Endothelial cell of umbilical vein (primary cell): Measurements from ENCODE around the gene MAPK6. TPM values are rescaled to one million over a fixed set of nuclear protein-coding genes. Genes with fewer than 3 reads are reported as not detected.

Source experiments
- BruUV-seq: library from RNA; stranded (reverse); fragments of 400-500 nt; replicated peaks from 2 replicates; lab custom pipeline; 2021; lab: Mats Ljungman, UMichigan
- CTCF ChIA-PET: fragments of 300-600, 350-600 bp; sonication (Branson Sonifier 250); formaldehyde crosslinking; loops from one replicate; lab custom pipeline; 2021; ENCODE audit warnings: antibody characterized with exemption, inconsistent platforms; lab: Charles Lee
- POLR2A ChIA-PET: fragments of 300-600, 350-600 bp; sonication (Branson Sonifier 250); formaldehyde crosslinking; loops from one replicate; lab custom pipeline; 2021; ENCODE audit warnings: antibody characterized with exemption, inconsistent platforms; lab: Charles Lee
- DNase-seq: peaks from one replicate; pipeline ENCODE4 v3.0.0-alpha.2; 2011; ENCODE audit warnings: low read depth, low spot score
- FAIRE-seq: peaks from 2 replicates; lab custom pipeline; 2011; peaks lifted over from hg19 to GRCh38; lab: Jason Lieb, UNC
- H2AFZ ChIP-seq: 2 replicates; pipeline ENCODE4 v1.6.0; 2012; ENCODE audit warnings: low read depth, low read length, control low read depth, inconsistent platforms
- H3K27ac ChIP-seq: 2 replicates; pipeline ENCODE4 v1.5.1; 2011; ENCODE audit warnings: low read depth, mild to moderate bottlenecking, control low read depth, low read length, moderate library complexity; ENCODE audit not compliant: insufficient read depth
- H3K27me3 ChIP-seq, 2 experiments: 2 replicates each; pipeline versions ENCODE4 v1.6.0 to v1.6.1; 2011; ENCODE audit warnings: low read length in 2 of 2, mixed read lengths in 1 of 2; ENCODE audit not compliant: control insufficient read depth in 2 of 2, insufficient read depth in 2 of 2
- H3K36me3 ChIP-seq, 2 experiments: 2 replicates in 1 of 2; 3 replicates in 1 of 2; pipeline ENCODE4 v1.5.1; 2011; ENCODE audit warnings: low read length in 2 of 2, mild to moderate bottlenecking in 1 of 2, moderate library complexity in 1 of 2; ENCODE audit not compliant: control insufficient read depth in 2 of 2, insufficient read depth in 2 of 2; ENCODE audit errors: extremely low read depth in 1 of 2
- H3K4me1 ChIP-seq: 3 replicates; pipeline ENCODE4 v1.5.1; 2011; ENCODE audit warnings: mild to moderate bottlenecking, low read length; ENCODE audit not compliant: control insufficient read depth, insufficient read depth; ENCODE audit errors: extremely low read depth
- H3K4me2 ChIP-seq: 2 replicates; pipeline ENCODE4 v1.6.1; 2011; ENCODE audit warnings: low read length, control low read depth, mixed read lengths; ENCODE audit not compliant: insufficient read depth
- H3K4me3 ChIP-seq, 3 experiments: fragments of 200-600 bp in 1 of 3; sonication (generic), shearing (Covaris generic) in 1 of 3; replicated peaks in 1 of 3; 2 replicates each; pipeline ENCODE4 v1.5.1; 2011 to 2016; ENCODE audit warnings: control low read depth in 3 of 3, low read length in 3 of 3, mild to moderate bottlenecking in 2 of 3, inconsistent platforms in 1 of 3, low read depth in 1 of 3, moderate library complexity in 1 of 3; ENCODE audit not compliant: insufficient read depth in 1 of 3
- H3K79me2 ChIP-seq: 2 replicates; pipeline ENCODE4 v1.6.0; 2012; ENCODE audit warnings: low read length, inconsistent platforms; ENCODE audit not compliant: control insufficient read depth, insufficient read depth
- H3K9ac ChIP-seq: replicated peaks from 2 replicates; pipeline ENCODE3; 2011; ENCODE audit warnings: low read length, control low read depth; ENCODE audit not compliant: insufficient read depth; ENCODE audit errors: extremely low read depth
- H3K9me1 ChIP-seq: replicated peaks from 3 replicates; pipeline ENCODE4 v1.6.0; 2011; ENCODE audit warnings: mild to moderate bottlenecking, low read length; ENCODE audit not compliant: control insufficient read depth, insufficient read depth; ENCODE audit errors: extremely low read depth
- H3K9me3 ChIP-seq: replicated peaks from 2 replicates; pipeline ENCODE4 v1.5.1; 2012; ENCODE audit warnings: low read length, inconsistent platforms; ENCODE audit not compliant: control insufficient read depth, insufficient read depth
- H4K20me1 ChIP-seq: replicated peaks from 2 replicates; pipeline ENCODE3; 2011; ENCODE audit warnings: mild to moderate bottlenecking, low read length; ENCODE audit not compliant: control insufficient read depth, insufficient read depth; ENCODE audit errors: extremely low read depth
- CTCF ChIP-seq, 2 donors: IDR thresholded peaks; 1 replicate in 1 of 2; 2 replicates in 1 of 2; pipeline ENCODE4 v1.5.1; 2011; ENCODE audit warnings: low read length in 2 of 2, mild to moderate bottlenecking in 2 of 2, moderate library complexity in 2 of 2, control low read depth in 1 of 2, inconsistent platforms in 1 of 2, low read depth in 1 of 2; ENCODE audit not compliant: insufficient read depth in 1 of 2; ENCODE audit errors: extremely low read depth in 1 of 2
- EZH2 ChIP-seq: IDR thresholded peaks from 2 replicates; pipeline ENCODE4 v1.6.1; 2012; ENCODE audit warnings: borderline replicate concordance, low read depth, mild to moderate bottlenecking, moderate library complexity, low read length, inconsistent platforms; ENCODE audit not compliant: severe bottlenecking
- FOS ChIP-seq: IDR thresholded peaks from 2 replicates; pipeline ENCODE4 v1.6.1; 2011; ENCODE audit warnings: mild to moderate bottlenecking, low read length, moderate library complexity, borderline replicate concordance; ENCODE audit not compliant: insufficient read depth
- GATA2 ChIP-seq: IDR thresholded peaks from 2 replicates; pipeline ENCODE4 v1.7.0; 2011; ENCODE audit warnings: low read depth, mild to moderate bottlenecking, moderate library complexity, mixed read lengths, low read length; ENCODE audit not compliant: insufficient read length, insufficient read depth
- POLR2A ChIP-seq: IDR thresholded peaks from 2 replicates; pipeline ENCODE4 v1.6.1; 2012; ENCODE audit warnings: low read depth, mild to moderate bottlenecking, control low read depth, low read length
- POLR2AphosphoS5 ChIP-seq: IDR thresholded peaks from 2 replicates; pipeline ENCODE4 v1.6.1; 2012; ENCODE audit warnings: low read depth, mild to moderate bottlenecking, control low read depth, low read length, moderate library complexity; ENCODE audit not compliant: insufficient read depth
- dilution Hi-C: fragments of 300-500 bp; cut with MboI; formaldehyde crosslinking; loops from one replicate; pipeline ENCODE4 v1.15.0; 2019; ENCODE audit warnings: low sequenced_read_pairs; ENCODE audit not compliant: extremely low pct_ligation_motif_present
- intact Hi-C: fragments of 100-400 bp; cut with micrococcal nuclease; formaldehyde crosslinking; loops from one replicate; pipeline ENCODE4 v1.10.0; 2022
- polyA plus RNA-seq, 4 experiments: library from polyadenylated mRNA; depleted of rRNA in 3 of 4; stranded (reverse) in 3 of 4; unstranded in 1 of 4; fragments of >200 nt; gene quantifications; 2 replicates each; pipeline versions ENCODE4 v1.2.1 to v1.2.3, GENCODE V29; 2011 to 2012; ENCODE audit warnings: missing spikeins in 1 of 4
- total RNA-seq: library from RNA; stranded (reverse); gene quantifications from 2 replicates; pipeline ENCODE4 v1.2.3, GENCODE V29; 2021
- TF ChIP-seq, protein P1 (sequence below): IDR thresholded peaks from 2 replicates; pipeline ENCODE4 v1.6.1; 2011; ENCODE audit not compliant: insufficient read depth, insufficient read length

The MAPK6 gene
- total and polyA plus RNA-seq, 2 donors (not counting 3 experiments of a cell fraction or from before 2014, with no cell fraction given) = 10.9 to 37.4 TPM

DNA sequence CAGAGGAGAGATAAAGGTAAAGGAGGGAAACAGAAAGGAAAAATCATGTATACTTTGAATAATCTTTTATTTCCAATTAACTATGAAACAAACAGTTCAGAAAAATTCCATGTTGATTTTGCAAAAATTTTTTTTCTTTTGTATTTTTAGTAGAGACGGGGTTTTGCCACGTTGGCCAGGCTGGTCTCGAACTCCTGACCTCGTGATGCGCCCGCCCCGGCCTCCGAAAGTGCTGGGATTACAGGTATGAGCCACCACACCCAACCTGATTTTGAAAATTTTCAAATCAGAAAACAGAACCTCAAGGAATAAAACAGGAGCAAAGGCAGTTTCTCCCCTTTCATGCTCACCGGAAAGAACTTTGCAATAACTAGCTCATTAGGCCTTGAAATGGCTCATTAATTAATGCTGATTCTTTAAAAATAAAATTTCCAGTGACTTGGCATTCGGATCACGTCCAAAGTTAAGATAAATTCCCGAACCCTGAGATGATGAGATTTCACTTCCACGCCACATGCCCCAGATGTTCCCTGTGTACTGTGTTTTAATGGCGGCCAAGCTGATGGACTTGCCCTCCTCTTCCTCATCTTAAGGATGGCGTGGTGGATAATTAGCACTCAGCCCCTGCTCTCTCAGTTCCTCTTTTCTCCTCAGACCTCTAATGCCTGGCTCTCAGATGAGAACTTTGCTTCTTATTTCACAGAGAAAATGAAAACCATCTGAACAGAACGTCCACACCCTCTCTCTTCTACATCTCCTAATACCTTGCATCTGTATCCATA lies 82.7 kb downstream of the MAPK6 start:
- intact Hi-C loops (no loop called here), dilution Hi-C loops (no loop called here)
- TF ChIP-seq POLR2A (no peak), EZH2 (no peak), POLR2AphosphoS5 (no peak), CTCF (IDR thresholded peaks at IDR 0.05; ENCODE audit: extremely low read depth in 1 of 2, insufficient read depth in 1 of 2, low read depth in 1 of 2, low read length in 2 of 2) (no peak), GATA2 (no peak), FOS (no peak)
- TF ChIP-seq, protein P1, sequence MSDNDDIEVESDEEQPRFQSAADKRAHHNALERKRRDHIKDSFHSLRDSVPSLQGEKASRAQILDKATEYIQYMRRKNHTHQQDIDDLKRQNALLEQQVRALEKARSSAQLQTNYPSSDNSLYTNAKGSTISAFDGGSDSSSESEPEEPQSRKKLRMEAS = no peak
- no TSS peak for BruUV-seq
- H3K27ac ChIP-seq = no peak overlapping the region
- H3K4me1 ChIP-seq = peaks cover 22% of the 10 kb centered on the region
- H3K27me3 ChIP-seq = no peaks in the 10 kb centered on the region
- ChIA-PET CTCF (interaction anchor here (0.9 to 1.3 kb wide), 4 partner anchors 13 to 37 kb away, joined by 3 to 6 read pairs (median 5); no protein-coding TSS in a partner anchor), POLR2A (no interaction called here)
- H3K79me2 ChIP-seq = no peaks in the 10 kb centered on the region
- H3K9ac ChIP-seq = no peak overlapping the region
- no peaks in the 10 kb centered on the region for H3K9me3 ChIP-seq
- no peaks in the 10 kb centered on the region for H3K36me3 ChIP-seq
- no peaks in the 10 kb centered on the region for H3K9me1 ChIP-seq
- DNase-seq (no peak), FAIRE-seq (no peak)
- H4K20me1 ChIP-seq = no peaks in the 10 kb centered on the region
- H2AFZ ChIP-seq = no peak overlapping the region
- no peak overlapping the region for H3K4me2 ChIP-seq
- H3K4me3 ChIP-seq = no peak overlapping the region
